ENCODE results near the gene PTPRM. TPM values are rescaled to one million over a fixed set of nuclear protein-coding genes. Genes with fewer than 3 reads are reported as not detected.

PTPRM gene
- polyA plus RNA-seq, 1 of the 3 experiments (the other 2 are of a cell fraction): 16.0 TPM

GRCh38 chr18:7728297-7728696 is 161.2 kb downstream of the PTPRM start (continued):
- TF ChIP-seq, protein P1, sequence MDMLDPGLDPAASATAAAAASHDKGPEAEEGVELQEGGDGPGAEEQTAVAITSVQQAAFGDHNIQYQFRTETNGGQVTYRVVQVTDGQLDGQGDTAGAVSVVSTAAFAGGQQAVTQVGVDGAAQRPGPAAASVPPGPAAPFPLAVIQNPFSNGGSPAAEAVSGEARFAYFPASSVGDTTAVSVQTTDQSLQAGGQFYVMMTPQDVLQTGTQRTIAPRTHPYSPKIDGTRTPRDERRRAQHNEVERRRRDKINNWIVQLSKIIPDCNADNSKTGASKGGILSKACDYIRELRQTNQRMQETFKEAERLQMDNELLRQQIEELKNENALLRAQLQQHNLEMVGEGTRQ (IDR thresholded peaks at IDR 0.05; ENCODE audit: borderline replicate concordance, low read depth, low read length): no peak
- no peak for TF ChIP-seq SIN3A (IDR thresholded peaks at IDR 0.05; ENCODE audit: borderline replicate concordance, low read depth, low read length)

DNA sequence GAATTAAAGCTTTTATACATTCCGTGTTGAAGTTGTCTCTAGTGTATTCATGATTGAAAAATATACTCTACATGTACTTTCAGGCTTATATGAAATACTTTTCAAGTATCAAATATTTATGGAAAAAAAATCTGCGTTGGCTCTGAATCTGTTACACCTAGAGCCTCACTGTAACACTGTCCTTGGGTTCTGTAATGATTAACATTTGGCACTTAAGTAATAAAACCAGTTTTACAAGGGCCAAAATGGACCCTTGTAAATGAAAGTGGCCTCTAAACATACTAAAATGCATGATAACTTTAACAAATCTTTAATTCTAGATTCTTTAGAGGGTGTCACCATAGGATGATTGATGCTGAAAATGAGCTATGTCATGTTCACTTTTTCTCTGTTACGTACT is 162.8 kb downstream of the PTPRM start:
- H3K9me3 ChIP-seq: no peaks in the 10 kb centered on the region
- H3K4me1 ChIP-seq (ENCODE audit: control insufficient read depth in 1 of 2, insufficient read depth in 2 of 2, low read depth in 1 of 2, low read length in 1 of 2): peaks cover 0 to 5% of the 10 kb centered on the region in 2 experiments; a peak in 1 of 4 replicates
- H3K9me2 ChIP-seq: no peaks in the 10 kb centered on the region
- 29% methylated on average over 3 of the region's 3 CpGs for WGBS (ENCODE audit: low lambda C conversion rate)
- TF ChIP-seq REST (IDR thresholded peaks at IDR 0.05; ENCODE audit: low read depth, low read length) (no peak), RXRA (IDR thresholded peaks at IDR 0.05; ENCODE audit: borderline replicate concordance, low read depth) (no peak), GATA2 (CRISPR knock-in tag; IDR thresholded peaks at IDR 0.05) (no peak), RFX5 (IDR thresholded peaks at IDR 0.05; ENCODE audit: low read length) (no peak), JUND (IDR thresholded peaks at IDR 0.05) (no peak)
- TF ChIP-seq, protein P2, sequence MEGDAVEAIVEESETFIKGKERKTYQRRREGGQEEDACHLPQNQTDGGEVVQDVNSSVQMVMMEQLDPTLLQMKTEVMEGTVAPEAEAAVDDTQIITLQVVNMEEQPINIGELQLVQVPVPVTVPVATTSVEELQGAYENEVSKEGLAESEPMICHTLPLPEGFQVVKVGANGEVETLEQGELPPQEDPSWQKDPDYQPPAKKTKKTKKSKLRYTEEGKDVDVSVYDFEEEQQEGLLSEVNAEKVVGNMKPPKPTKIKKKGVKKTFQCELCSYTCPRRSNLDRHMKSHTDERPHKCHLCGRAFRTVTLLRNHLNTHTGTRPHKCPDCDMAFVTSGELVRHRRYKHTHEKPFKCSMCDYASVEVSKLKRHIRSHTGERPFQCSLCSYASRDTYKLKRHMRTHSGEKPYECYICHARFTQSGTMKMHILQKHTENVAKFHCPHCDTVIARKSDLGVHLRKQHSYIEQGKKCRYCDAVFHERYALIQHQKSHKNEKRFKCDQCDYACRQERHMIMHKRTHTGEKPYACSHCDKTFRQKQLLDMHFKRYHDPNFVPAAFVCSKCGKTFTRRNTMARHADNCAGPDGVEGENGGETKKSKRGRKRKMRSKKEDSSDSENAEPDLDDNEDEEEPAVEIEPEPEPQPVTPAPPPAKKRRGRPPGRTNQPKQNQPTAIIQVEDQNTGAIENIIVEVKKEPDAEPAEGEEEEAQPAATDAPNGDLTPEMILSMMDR (IDR thresholded peaks at IDR 0.05): no peak
- TF ChIP-seq, protein P1 (IDR thresholded peaks at IDR 0.05; ENCODE audit: borderline replicate concordance, low read depth, low read length): no peak
- H3F3A ChIP-seq (replicated peaks; ENCODE audit: insufficient read depth): no peaks in the 10 kb centered on the region
- no peaks in the 10 kb centered on the region for H3K36me3 ChIP-seq (replicated peaks in 1 of 2; ENCODE audit: control insufficient read depth in 1 of 2, insufficient read depth in 2 of 2, low read length in 1 of 2)
- no peak overlapping the region for H2AFZ ChIP-seq (ENCODE audit: low read depth)
- no peak overlapping the region for H3K9ac ChIP-seq
- H3K27me3 ChIP-seq (ENCODE audit: insufficient read depth): no peaks in the 10 kb centered on the region
- H3K79me2 ChIP-seq (ENCODE audit: insufficient read depth): no peaks in the 10 kb centered on the region
- CTCF ChIA-PET: no interaction called here
- no peak overlapping the region for H3K4me2 ChIP-seq
- no peaks in the 10 kb centered on the region for H4K20me1 ChIP-seq (ENCODE audit: insufficient read depth)
- H3K27ac ChIP-seq (ENCODE audit: low read depth in 2 of 2, low read length in 1 of 2): no peak overlapping the region
- no peak for DNase-seq
- H3K4me3 ChIP-seq (ENCODE audit: low read depth in 2 of 2, low read length in 1 of 2): no peak overlapping the region
- POLR2A ChIA-PET: no interaction called here
